Stimulated activated CD4-positive, alpha-beta T cell treated with anti-CD3 and anti-CD28 coated beads, TNF-alpha, amount 100 ng/mL, for 1 hour (primary cell): ENCODE results near the gene BAMBI.

Experiments
- DNase-seq, 3 donors: peaks; one replicate each; pipeline ENCODE4 v3.0.0-alpha.2; 2020; ENCODE audit warnings: low read depth in 3 of 3, low spot score in 1 of 3

The BAMBI gene

GRCh38 chr10:28704464-28705161, 27.3 kb downstream of the BAMBI start:
- no peak for DNase-seq

- no peak for DNase-seq
These were observed 28.2 kb downstream of the BAMBI start for GRCh38 chr10:28705472-28705871.

GRCh38 chr10:28709001-28709710, 31.8 kb downstream of the BAMBI start:
- DNase-seq: no peak

- no peak for DNase-seq
These were observed 33.0 kb downstream of the BAMBI start for GRCh38 chr10:28710202-28710886.

GRCh38 chr10:28711041-28711440, 33.7 kb downstream of the BAMBI start:
- DNase-seq: no peak

GRCh38 chr10:28711776-28712175, 34.5 kb downstream of the BAMBI start:
- no peak for DNase-seq

GRCh38 chr10:28713626-28714352, 36.5 kb downstream of the BAMBI start:
- DNase-seq: no peak

GRCh38 chr10:28714401-28715053, 37.2 kb downstream of the BAMBI start:
- DNase-seq: no peak

GRCh38 chr10:28715246-28715645, 37.9 kb downstream of the BAMBI start:
- no peak for DNase-seq

GRCh38 chr10:28715757-28716156, 38.4 kb downstream of the BAMBI start:
- no peak for DNase-seq

GRCh38 chr10:28716748-28717147, 39.4 kb downstream of the BAMBI start:
- DNase-seq: no peak

- DNase-seq: no peak
These were observed 40.4 kb downstream of the BAMBI start for GRCh38 chr10:28717656-28718201.

- DNase-seq: no peak
These were observed 42.6 kb downstream of the BAMBI start for GRCh38 chr10:28719789-28720436.

- no peak for DNase-seq
These were observed 44.1 kb downstream of the BAMBI start for GRCh38 chr10:28721318-28721951.

GRCh38 chr10:28722065-28722803, 44.9 kb downstream of the BAMBI start:
- DNase-seq: no peak

- no peak for DNase-seq
These were observed 51.0 kb downstream of the BAMBI start for GRCh38 chr10:28728366-28728765.

- DNase-seq: no peak
These were observed 52.9 kb downstream of the BAMBI start for GRCh38 chr10:28730031-28730778.

GRCh38 chr10:28732091-28732490, 54.8 kb downstream of the BAMBI start:
- DNase-seq: no peak
